NCI-H2081 (cell line): ENCODE results near the gene ZDHHC23.

Source experiments
- DNase-seq, 2 experiments: peaks; one replicate each; lab custom pipeline; 2025; lab: John Stamatoyannopoulos, UW

ZDHHC23 gene

GRCh38 chr3:113947372-113948014 is at the start of gene ZDHHC23:
ZDHHC23 (plus strand) TSS chr3:113948013; CDS start chr3:113948803, 790 bp downstream.
- DNase-seq = peak; percentile 78 to 81

- DNase-seq = no peak
These were observed 48.9 kb upstream of the ZDHHC23 start for GRCh38 chr3:113898892-113899291.

- DNase-seq = no peak
These were observed 41.2 kb upstream of the ZDHHC23 start for GRCh38 chr3:113906568-113907140.

- DNase-seq = no peak
These were observed 39.7 kb upstream of the ZDHHC23 start for GRCh38 chr3:113908133-113908532.

- no peak for DNase-seq
These were observed 36.8 kb upstream of the ZDHHC23 start for GRCh38 chr3:113910966-113911365.

GRCh38 chr3:113912552-113913236 is 35.1 kb upstream of the ZDHHC23 start:
- DNase-seq = peak; percentile 62 to 65

- DNase-seq = no peak
These were observed 33.2 kb upstream of the ZDHHC23 start for GRCh38 chr3:113914646-113915045.

- DNase-seq = no peak
These were observed 20.3 kb upstream of the ZDHHC23 start for GRCh38 chr3:113927556-113927955.

- no peak for DNase-seq
These were observed 982 bp upstream of the ZDHHC23 start for GRCh38 chr3:113946831-113947230.

GRCh38 chr3:113948015-113948917 is 453 bp downstream of the ZDHHC23 start:
- peak in 1 of 2 experiments; percentile 52 for DNase-seq

- DNase-seq = no peak
These were observed 5.1 kb downstream of the ZDHHC23 start for GRCh38 chr3:113952921-113953320.

GRCh38 chr3:113953677-113954076 is 5.9 kb downstream of the ZDHHC23 start:
- no peak for DNase-seq

- DNase-seq = no peak
These were observed 6.4 kb downstream of the ZDHHC23 start for GRCh38 chr3:113954091-113954685.

- no peak for DNase-seq
These were observed 16.1 kb downstream of the ZDHHC23 start for GRCh38 chr3:113963879-113964278.

- DNase-seq = no peak
These were observed 18.4 kb downstream of the ZDHHC23 start for GRCh38 chr3:113966172-113966571.

GRCh38 chr3:113968986-113969385 is 21.2 kb downstream of the ZDHHC23 start:
- DNase-seq = peak in 1 of 2 experiments; percentile 33

- DNase-seq = no peak
These were observed 30.0 kb downstream of the ZDHHC23 start for GRCh38 chr3:113977822-113978221.

- DNase-seq = no peak
These were observed 32.1 kb downstream of the ZDHHC23 start for GRCh38 chr3:113979916-113980315.

- no peak for DNase-seq
These were observed 34.0 kb downstream of the ZDHHC23 start for GRCh38 chr3:113981803-113982202.

GRCh38 chr3:113983544-113983943 is 35.7 kb downstream of the ZDHHC23 start:
- no peak for DNase-seq

- DNase-seq = no peak
These were observed 37.7 kb downstream of the ZDHHC23 start for GRCh38 chr3:113985541-113985940.

GRCh38 chr3:114005481-114005880 is 57.7 kb downstream of the ZDHHC23 start:
- no peak for DNase-seq
